ENCODE results near the gene TMEM161B.
"Not testable (repeated sequence)": the region's sequence is repeated elsewhere in the genome, so short reads cannot be mapped to it uniquely, and the experiment has no call there.

Gene TMEM161B

DNA sequence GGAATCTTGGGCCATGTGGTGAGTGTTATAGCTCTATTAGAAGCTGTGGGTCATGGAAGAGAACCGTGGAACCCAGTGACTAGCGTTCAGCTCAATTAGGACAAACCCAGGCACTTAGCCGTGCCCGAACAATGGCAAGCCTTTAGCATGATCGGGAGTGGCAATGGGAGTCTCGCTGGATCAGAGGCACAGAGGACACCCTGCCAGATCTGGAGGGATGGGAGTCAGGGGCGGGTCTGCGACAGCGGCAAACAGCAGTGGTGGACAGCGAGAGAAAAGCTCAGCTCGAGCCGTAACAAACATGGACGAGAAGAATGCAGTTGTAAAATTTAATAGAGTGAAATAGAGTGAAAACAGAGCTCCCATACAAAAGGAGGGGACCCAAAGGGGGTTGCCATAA lies 91.2 kb downstream of the TMEM161B start:
- not testable (repeated sequence) for DNase-seq

- no peak for DNase-seq
Observed at GRCh38 chr5:88172847-88173758, 95.5 kb downstream of the TMEM161B start.

- no peak for DNase-seq
Observed at GRCh38 chr5:88159591-88159990, 109.1 kb downstream of the TMEM161B start.

GRCh38 chr5:88158056-88158455 lies 110.6 kb downstream of the TMEM161B start:
- no peak for DNase-seq

DNA sequence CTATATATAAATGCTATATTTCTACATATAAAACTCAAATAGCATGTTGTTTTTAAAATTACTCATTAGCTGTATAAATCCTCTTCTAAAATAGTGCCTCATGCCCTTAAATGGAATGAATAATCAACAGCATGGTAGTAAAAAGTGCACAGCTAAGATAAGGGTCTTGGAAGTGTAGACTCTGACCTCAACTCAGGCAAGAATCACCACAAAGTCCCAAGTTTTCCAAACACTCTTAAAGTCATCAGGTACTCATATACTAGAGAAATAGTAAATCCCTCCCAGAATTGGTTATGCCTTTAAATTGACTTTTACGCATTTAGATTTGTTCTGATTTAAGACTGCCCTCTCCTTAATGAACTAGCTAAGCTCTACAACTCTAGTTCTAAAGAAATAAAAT lies 113.8 kb downstream of the TMEM161B start:
- DNase-seq = no peak

- DNase-seq = no peak
Observed at GRCh38 chr5:88150747-88151146, 117.9 kb downstream of the TMEM161B start.

GRCh38 chr5:88145611-88146467 lies 122.8 kb downstream of the TMEM161B start:
- no peak for DNase-seq

- DNase-seq = no peak
Observed at GRCh38 chr5:88145221-88145610, 123.4 kb downstream of the TMEM161B start.
